Stimulated activated CD4-positive, alpha-beta T cell treated with anti-CD3 and anti-CD28 coated beads, Interleukin-12 subunit alpha, Interleukin-12 subunit beta, amount 100 ng/mL, for 24 hours (primary cell): ENCODE measurements around the gene LANCL2.

Source experiments
- DNase-seq, 2 experiments: peaks; one replicate each; pipeline ENCODE4 v3.0.0-alpha.2; 2020; ENCODE audit warnings: low read depth in 2 of 2

LANCL2 gene

GRCh38 chr7:55438085-55438756, 73.1 kb downstream of the LANCL2 start:
- no peak for DNase-seq

- no peak for DNase-seq
These were observed 73.8 kb downstream of the LANCL2 start for GRCh38 chr7:55438757-55439525.

- DNase-seq: no peak
These were observed 74.5 kb downstream of the LANCL2 start for GRCh38 chr7:55439627-55440026.

GRCh38 chr7:55440040-55440690, 75.0 kb downstream of the LANCL2 start:
- DNase-seq: no peak

GRCh38 chr7:55441002-55441401, 75.9 kb downstream of the LANCL2 start:
- DNase-seq: no peak

- DNase-seq: no peak
These were observed 76.8 kb downstream of the LANCL2 start for GRCh38 chr7:55441774-55442522.

GRCh38 chr7:55444786-55445185, 79.6 kb downstream of the LANCL2 start:
- DNase-seq: no peak

- no peak for DNase-seq
These were observed 83.4 kb downstream of the LANCL2 start for GRCh38 chr7:55448526-55448925.

GRCh38 chr7:55449205-55449991, 84.3 kb downstream of the LANCL2 start:
- DNase-seq: no peak

- DNase-seq: no peak
These were observed 84.9 kb downstream of the LANCL2 start for GRCh38 chr7:55449992-55450535.

GRCh38 chr7:55452971-55453370, 87.8 kb downstream of the LANCL2 start:
- no peak for DNase-seq

- no peak for DNase-seq
These were observed 92.7 kb downstream of the LANCL2 start for GRCh38 chr7:55457801-55458200.

GRCh38 chr7:55458351-55458750, 93.2 kb downstream of the LANCL2 start:
- DNase-seq: no peak

GRCh38 chr7:55463686-55464262, 98.6 kb downstream of the LANCL2 start:
- no peak for DNase-seq

- no peak for DNase-seq
These were observed 99.3 kb downstream of the LANCL2 start for GRCh38 chr7:55464422-55464821.

- no peak for DNase-seq
These were observed 100.6 kb downstream of the LANCL2 start for GRCh38 chr7:55465691-55466090.

- no peak for DNase-seq
These were observed 102.0 kb downstream of the LANCL2 start for GRCh38 chr7:55467047-55467593.

GRCh38 chr7:55468495-55468894, 103.4 kb downstream of the LANCL2 start:
- DNase-seq: no peak

- DNase-seq: no peak
These were observed 104.1 kb downstream of the LANCL2 start for GRCh38 chr7:55469271-55469681.

GRCh38 chr7:55469721-55470120, 104.6 kb downstream of the LANCL2 start:
- DNase-seq: no peak
